Measurements from ENCODE around the gene NEK4.

Gene NEK4

GRCh38 chr3:52774901-52775864, 4.4 kb upstream of the NEK4 start:
- no peak overlapping the region for H2BK15ac ChIP-seq (replicated peaks; ENCODE audit: low read depth)
- no peak overlapping the region for H2BK120ac ChIP-seq (ENCODE audit: low read depth, low read length)
- no peak overlapping the region for H2AK5ac ChIP-seq (ENCODE audit: low read length)
- no CpG with 5 or more reads among the region's 6 CpGs for WGBS (ENCODE audit: extremely low coverage, insufficient coverage, low lambda C conversion rate)
- H4K8ac ChIP-seq (ENCODE audit: low read depth, low read length), result no peak overlapping the region
- no peak overlapping the region for H3K4ac ChIP-seq (ENCODE audit: low read depth, low read length)
- no peaks in the 10 kb centered on the region for H3K79me1 ChIP-seq (ENCODE audit: low read length)
- no peak overlapping the region for H3K23ac ChIP-seq (ENCODE audit: low read length)
- no peak overlapping the region for H3K18ac ChIP-seq (ENCODE audit: low read length)
- no peaks in the 10 kb centered on the region for H3K36me3 ChIP-seq (ENCODE audit: control insufficient read depth, insufficient read depth, low read length)
- no peak overlapping the region for H3K27ac ChIP-seq (ENCODE audit: low read depth, low read length)
- H3K4me3 ChIP-seq (ENCODE audit: low read length), result no peak overlapping the region
- no peak overlapping the region for H3K4me2 ChIP-seq (ENCODE audit: low read length)
- no peak overlapping the region for H3K9ac ChIP-seq (ENCODE audit: low read length)
- no peaks in the 10 kb centered on the region for H3K27me3 ChIP-seq (ENCODE audit: insufficient read depth, low read length, poor library complexity)
- H3K4me1 ChIP-seq (ENCODE audit: control insufficient read depth, low read depth, low read length), result no peaks in the 10 kb centered on the region
- H4K5ac ChIP-seq (ENCODE audit: low read length), result no peak overlapping the region
- no peak overlapping the region for H3K56ac ChIP-seq (ENCODE audit: low read length)
- DNase-seq, result no peak
- no peak overlapping the region for H2BK5ac ChIP-seq (ENCODE audit: low read length)
- H3K79me2 ChIP-seq (ENCODE audit: control insufficient read depth, insufficient read depth, low read length), result no peaks in the 10 kb centered on the region

- Histone ChIP-seq H3K27me3 (ENCODE audit: insufficient read depth, low read length, poor library complexity) (no peaks in the 10 kb centered on the region), H2BK120ac (ENCODE audit: low read depth, low read length) (no peak overlapping the region), H2BK15ac (replicated peaks; ENCODE audit: low read depth) (no peak overlapping the region), H3K27ac (ENCODE audit: low read depth, low read length) (no peak overlapping the region), H3K79me2 (ENCODE audit: control insufficient read depth, insufficient read depth, low read length) (peaks cover 6% of the 10 kb centered on the region), H2AK5ac (ENCODE audit: low read length) (no peak overlapping the region), H3K56ac (ENCODE audit: low read length) (no peak overlapping the region), H4K8ac (ENCODE audit: low read depth, low read length) (no peak overlapping the region), H3K4ac (ENCODE audit: low read depth, low read length) (no peak overlapping the region), H2BK5ac (ENCODE audit: low read length) (no peak overlapping the region), H3K4me1 (ENCODE audit: control insufficient read depth, low read depth, low read length) (peaks cover 2% of the 10 kb centered on the region), H3K4me3 (ENCODE audit: low read length) (no peak overlapping the region), H3K4me2 (ENCODE audit: low read length) (no peak overlapping the region), H3K23ac (ENCODE audit: low read length) (no peak overlapping the region), H3K9ac (ENCODE audit: low read length) (no peak overlapping the region), H3K79me1 (ENCODE audit: low read length) (peaks cover 2% of the 10 kb centered on the region), H3K36me3 (ENCODE audit: control insufficient read depth, insufficient read depth, low read length) (no peaks in the 10 kb centered on the region), H4K5ac (ENCODE audit: low read length) (no peak overlapping the region), H3K18ac (ENCODE audit: low read length) (no peak overlapping the region)
- no peak for DNase-seq
- WGBS (ENCODE audit: extremely low coverage, insufficient coverage, low lambda C conversion rate), result no CpG with 5 or more reads among the region's 8 CpGs
Observed at GRCh38 chr3:52774066-52774713, 3.5 kb upstream of the NEK4 start.

GRCh38 chr3:52773361-52774065, 2.8 kb upstream of the NEK4 start:
- Histone ChIP-seq H4K5ac (ENCODE audit: low read length) (no peak overlapping the region), H2AK5ac (ENCODE audit: low read length) (no peak overlapping the region), H3K27ac (ENCODE audit: low read depth, low read length) (no peak overlapping the region), H3K56ac (ENCODE audit: low read length) (no peak overlapping the region), H3K27me3 (ENCODE audit: insufficient read depth, low read length, poor library complexity) (no peaks in the 10 kb centered on the region), H2BK120ac (ENCODE audit: low read depth, low read length) (no peak overlapping the region), H3K4me2 (ENCODE audit: low read length) (no peak overlapping the region), H3K36me3 (ENCODE audit: control insufficient read depth, insufficient read depth, low read length) (no peaks in the 10 kb centered on the region), H4K8ac (ENCODE audit: low read depth, low read length) (no peak overlapping the region), H2BK5ac (ENCODE audit: low read length) (no peak overlapping the region), H3K4ac (ENCODE audit: low read depth, low read length) (no peak overlapping the region), H2BK15ac (replicated peaks; ENCODE audit: low read depth) (no peak overlapping the region), H3K18ac (ENCODE audit: low read length) (no peak overlapping the region), H3K9ac (ENCODE audit: low read length) (no peak overlapping the region), H3K79me1 (ENCODE audit: low read length) (peaks cover 2% of the 10 kb centered on the region), H3K79me2 (ENCODE audit: control insufficient read depth, insufficient read depth, low read length) (peaks cover 6% of the 10 kb centered on the region), H3K4me3 (ENCODE audit: low read length) (no peak overlapping the region), H3K4me1 (ENCODE audit: control insufficient read depth, low read depth, low read length) (peaks cover 2% of the 10 kb centered on the region), H3K23ac (ENCODE audit: low read length) (no peak overlapping the region)
- DNase-seq, result no peak
- WGBS (ENCODE audit: extremely low coverage, insufficient coverage, low lambda C conversion rate), result no CpG with 5 or more reads among the region's 13 CpGs

GRCh38 chr3:52771702-52772101, 962 bp upstream of the NEK4 start:
- no peak overlapping the region for H3K18ac ChIP-seq (ENCODE audit: low read length)
- H3K4me1 ChIP-seq (ENCODE audit: control insufficient read depth, low read depth, low read length), result peaks cover 2% of the 10 kb centered on the region
- peaks cover 9% of the 10 kb centered on the region for H3K79me2 ChIP-seq (ENCODE audit: control insufficient read depth, insufficient read depth, low read length)
- H3K27me3 ChIP-seq (ENCODE audit: insufficient read depth, low read length, poor library complexity), result no peaks in the 10 kb centered on the region
- no peak overlapping the region for H4K8ac ChIP-seq (ENCODE audit: low read depth, low read length)
- H2BK120ac ChIP-seq (ENCODE audit: low read depth, low read length), result no peak overlapping the region
- H2BK5ac ChIP-seq (ENCODE audit: low read length), result no peak overlapping the region
- no peak overlapping the region for H3K27ac ChIP-seq (ENCODE audit: low read depth, low read length)
- no peak overlapping the region for H3K4ac ChIP-seq (ENCODE audit: low read depth, low read length)
- H2BK15ac ChIP-seq (replicated peaks; ENCODE audit: low read depth), result no peak overlapping the region
- no peak overlapping the region for H3K4me3 ChIP-seq (ENCODE audit: low read length)
- H3K36me3 ChIP-seq (ENCODE audit: control insufficient read depth, insufficient read depth, low read length), result no peaks in the 10 kb centered on the region
- H3K9ac ChIP-seq (ENCODE audit: low read length), result no peak overlapping the region
- DNase-seq, result no peak
- H3K56ac ChIP-seq (ENCODE audit: low read length), result no peak overlapping the region
- no CpG with 5 or more reads among the region's 10 CpGs for WGBS (ENCODE audit: extremely low coverage, insufficient coverage, low lambda C conversion rate)
- H3K4me2 ChIP-seq (ENCODE audit: low read length), result no peak overlapping the region
- no peak overlapping the region for H2AK5ac ChIP-seq (ENCODE audit: low read length)
- H4K5ac ChIP-seq (ENCODE audit: low read length), result no peak overlapping the region
- H3K23ac ChIP-seq (ENCODE audit: low read length), result no peak overlapping the region
- peaks cover 5% of the 10 kb centered on the region for H3K79me1 ChIP-seq (ENCODE audit: low read length)

GRCh38 chr3:52771334-52771681, 568 bp upstream of the NEK4 start:
- Histone ChIP-seq H3K23ac (ENCODE audit: low read length) (no peak overlapping the region), H4K5ac (ENCODE audit: low read length) (no peak overlapping the region), H3K4ac (ENCODE audit: low read depth, low read length) (no peak overlapping the region), H3K56ac (ENCODE audit: low read length) (peak overlapping the region; percentile 79), H2BK15ac (replicated peaks; ENCODE audit: low read depth) (no peak overlapping the region), H3K9ac (ENCODE audit: low read length) (peak overlapping the region; percentile 72), H3K79me1 (ENCODE audit: low read length) (peaks cover 5% of the 10 kb centered on the region), H2BK5ac (ENCODE audit: low read length) (no peak overlapping the region), H3K4me2 (ENCODE audit: low read length) (peak overlapping the region; percentile 33), H3K4me1 (ENCODE audit: control insufficient read depth, low read depth, low read length) (peaks cover 2% of the 10 kb centered on the region), H3K4me3 (ENCODE audit: low read length) (peak overlapping the region; percentile 48), H3K36me3 (ENCODE audit: control insufficient read depth, insufficient read depth, low read length) (no peaks in the 10 kb centered on the region), H3K27ac (ENCODE audit: low read depth, low read length) (no peak overlapping the region), H3K27me3 (ENCODE audit: insufficient read depth, low read length, poor library complexity) (no peaks in the 10 kb centered on the region), H4K8ac (ENCODE audit: low read depth, low read length) (peak overlapping the region; percentile 78), H3K79me2 (ENCODE audit: control insufficient read depth, insufficient read depth, low read length) (peaks cover 9% of the 10 kb centered on the region), H2AK5ac (ENCODE audit: low read length) (no peak overlapping the region), H2BK120ac (ENCODE audit: low read depth, low read length) (no peak overlapping the region), H3K18ac (ENCODE audit: low read length) (peak overlapping the region; percentile 88)
- WGBS (ENCODE audit: extremely low coverage, insufficient coverage, low lambda C conversion rate), result no CpG with 5 or more reads among the region's 5 CpGs
- no peak for DNase-seq
